PC-9 (cell line): Measurements from ENCODE around the gene COQ10B. TPM values are rescaled to one million over a fixed set of nuclear protein-coding genes. Genes with fewer than 3 reads are reported as not detected.

Experiments
- BruUV-seq: library from RNA; stranded (reverse); fragments of 400-500 nt; replicated peaks from 2 replicates; lab custom pipeline; 2021; lab: Mats Ljungman, UMichigan
- CTCF ChIA-PET: fragments of 300-600 bp; sonication (Branson Sonifier 250); formaldehyde crosslinking; loops from one replicate; lab custom pipeline; 2022; ENCODE audit warnings: antibody characterized with exemption; lab: Charles Lee
- POLR2A ChIA-PET: fragments of 300-600 bp; sonication (Branson Sonifier 250); formaldehyde crosslinking; loops from one replicate; lab custom pipeline; 2022; ENCODE audit warnings: antibody characterized with exemption; ENCODE audit not compliant: unreplicated experiment; lab: Charles Lee
- DNase-seq, 2 experiments: peaks; one replicate each; pipeline versions ENCODE4 v3.0.0 to v3.0.0-alpha.2; 2015 to 2022; ENCODE audit warnings: mixed read lengths in 1 of 2
- H2AFZ ChIP-seq: fragments of 200-600 bp; sonication (generic); 2 replicates; pipeline ENCODE4 v1.8.1; 2017; ENCODE audit warnings: antibody characterized with exemption
- H3F3A ChIP-seq: fragments of 200-600 bp; sonication (generic); 2 replicates; pipeline ENCODE4 v1.8.1; 2017; ENCODE audit warnings: antibody characterized with exemption, mild to moderate bottlenecking, low read depth; ENCODE audit not compliant: insufficient read depth
- H3K27ac ChIP-seq: fragments of 200-600 bp; sonication (generic); 2 replicates; pipeline ENCODE4 v1.6.1; 2016; ENCODE audit warnings: mixed run types
- H3K27me3 ChIP-seq: fragments of 200-600 bp; sonication (generic); 2 replicates; pipeline ENCODE4 v1.6.1; 2016; ENCODE audit warnings: low read depth, mixed run types; ENCODE audit not compliant: insufficient read depth
- H3K36me3 ChIP-seq: fragments of 200-600 bp; sonication (generic); 2 replicates; pipeline ENCODE4 v1.6.1; 2016; ENCODE audit warnings: low read depth, mixed run types
- H3K4me1 ChIP-seq: fragments of 200-600 bp; sonication (generic); replicated peaks from 2 replicates; pipeline ENCODE4 v1.6.1; 2016; ENCODE audit warnings: mixed run types; ENCODE audit not compliant: insufficient read depth
- H3K4me2 ChIP-seq: fragments of 200-600 bp; sonication (generic); 2 replicates; pipeline ENCODE4 v1.6.1; 2017; ENCODE audit warnings: mixed run types
- H3K4me3 ChIP-seq: fragments of 200-600 bp; sonication (generic); 2 replicates; pipeline ENCODE4 v1.6.1; 2016; ENCODE audit warnings: mixed run types
- H3K79me2 ChIP-seq: fragments of 200-600 bp; sonication (generic); 2 replicates; pipeline ENCODE4 v1.6.1; 2017; ENCODE audit warnings: low read depth, mixed run types
- H3K9me2 ChIP-seq: fragments of 200-600 bp; sonication (generic); 2 replicates; pipeline ENCODE4 v1.8.1; 2017; ENCODE audit warnings: mild to moderate bottlenecking; ENCODE audit not compliant: insufficient read depth
- H3K9me3 ChIP-seq: fragments of 200-600 bp; sonication (generic); 2 replicates; pipeline ENCODE4 v1.8.1; 2016; ENCODE audit warnings: low read depth; ENCODE audit not compliant: insufficient read depth
- H4K20me1 ChIP-seq: fragments of 200-600 bp; sonication (generic); 2 replicates; pipeline ENCODE4 v1.8.1; 2017; ENCODE audit not compliant: insufficient read depth
- EZH2 ChIP-seq: fragments of 200-600 bp; sonication (generic); IDR thresholded peaks from 2 replicates; pipeline ENCODE4 v1.8.0; 2017; ENCODE audit warnings: antibody characterized with exemption, low read depth
- intact Hi-C: fragments of 100-400 bp; cut with micrococcal nuclease; formaldehyde crosslinking; loops from one replicate; pipeline ENCODE4 v1.10.0; 2022; ENCODE audit not compliant: unreplicated experiment
- total RNA-seq: library from RNA; stranded (reverse); gene quantifications from 2 replicates; pipeline ENCODE4 v1.2.3, GENCODE V29; 2021
- TF ChIP-seq, protein P1 (sequence below): fragments of 200-600 bp; sonication (generic); conservative IDR thresholded peaks from 2 replicates; pipeline ENCODE4 v1.6.1; 2017; ENCODE audit warnings: mixed run types, antibody characterized with exemption, mild to moderate bottlenecking, moderate library complexity

Gene COQ10B
- total RNA-seq, 1 experiment from 2014 or later = 18.1 TPM

DNA sequence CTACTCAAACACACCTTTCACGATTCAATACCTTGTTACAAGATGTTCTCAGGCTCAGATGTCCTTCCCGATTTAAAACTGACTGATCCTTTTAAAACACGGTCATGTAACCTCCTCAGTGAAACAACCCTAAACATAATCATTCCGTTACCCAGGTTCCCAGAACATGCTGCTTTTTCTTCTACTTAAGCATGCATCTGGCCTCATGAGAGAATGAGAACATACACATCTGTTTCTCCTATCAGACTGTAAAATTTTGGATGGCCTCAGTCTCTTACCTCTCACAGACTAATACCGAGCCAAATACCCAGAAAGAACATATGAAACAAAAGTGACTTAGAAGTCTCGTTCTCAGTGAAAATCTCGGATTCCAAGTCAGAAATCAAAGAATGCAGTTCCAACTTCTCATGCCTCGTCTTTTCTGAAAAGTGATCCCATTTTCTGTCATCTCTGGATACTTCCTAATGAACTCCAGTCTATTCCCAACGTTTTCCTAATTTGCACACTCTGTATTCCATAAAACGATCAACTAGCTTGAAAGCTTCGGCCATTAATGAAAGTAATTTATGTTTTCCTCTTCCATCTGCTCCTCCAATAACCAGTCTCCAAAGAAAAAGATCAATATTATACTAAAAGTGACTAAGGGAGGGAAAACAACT, 19.4 kb upstream of the COQ10B start:
- Histone ChIP-seq H3K9me3 (no peaks in the 10 kb centered on the region), H2AFZ (no peak overlapping the region), H3K79me2 (peaks cover 59% of the 10 kb centered on the region), H3K9me2 (no peaks in the 10 kb centered on the region), H3F3A (peaks cover 13% of the 10 kb centered on the region), H3K4me1 (peaks cover 24% of the 10 kb centered on the region), H3K27me3 (no peaks in the 10 kb centered on the region), H3K36me3 (peaks cover 7% of the 10 kb centered on the region; the same call in 1 of the 2 replicates), H3K4me2 (peak overlapping the region; percentile 96), H3K27ac (peak overlapping the region; percentile 80), H3K4me3 (peak overlapping the region; percentile 77), H4K20me1 (peaks cover 52% of the 10 kb centered on the region)
- DNase-seq = no peak
- ChIA-PET POLR2A (interaction anchor here (0.7 to 1.2 kb wide), 2 partner anchors 170 to 446 kb away, joined by 4 to 6 read pairs; no protein-coding TSS in a partner anchor), CTCF (no interaction called here)
- no TSS peak for BruUV-seq
- TF ChIP-seq, protein P1, sequence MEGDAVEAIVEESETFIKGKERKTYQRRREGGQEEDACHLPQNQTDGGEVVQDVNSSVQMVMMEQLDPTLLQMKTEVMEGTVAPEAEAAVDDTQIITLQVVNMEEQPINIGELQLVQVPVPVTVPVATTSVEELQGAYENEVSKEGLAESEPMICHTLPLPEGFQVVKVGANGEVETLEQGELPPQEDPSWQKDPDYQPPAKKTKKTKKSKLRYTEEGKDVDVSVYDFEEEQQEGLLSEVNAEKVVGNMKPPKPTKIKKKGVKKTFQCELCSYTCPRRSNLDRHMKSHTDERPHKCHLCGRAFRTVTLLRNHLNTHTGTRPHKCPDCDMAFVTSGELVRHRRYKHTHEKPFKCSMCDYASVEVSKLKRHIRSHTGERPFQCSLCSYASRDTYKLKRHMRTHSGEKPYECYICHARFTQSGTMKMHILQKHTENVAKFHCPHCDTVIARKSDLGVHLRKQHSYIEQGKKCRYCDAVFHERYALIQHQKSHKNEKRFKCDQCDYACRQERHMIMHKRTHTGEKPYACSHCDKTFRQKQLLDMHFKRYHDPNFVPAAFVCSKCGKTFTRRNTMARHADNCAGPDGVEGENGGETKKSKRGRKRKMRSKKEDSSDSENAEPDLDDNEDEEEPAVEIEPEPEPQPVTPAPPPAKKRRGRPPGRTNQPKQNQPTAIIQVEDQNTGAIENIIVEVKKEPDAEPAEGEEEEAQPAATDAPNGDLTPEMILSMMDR = no peak
- no peak for TF ChIP-seq EZH2
- intact Hi-C loops = no loop called here

- peak within 1 kb of the TSS; percentile 92 for H2AFZ ChIP-seq
- DNase-seq = peak; percentile 93 to 97
- H4K20me1 ChIP-seq = peaks cover 42% of the 10 kb centered on the region
- H3K79me2 ChIP-seq = peaks cover 50% of the 10 kb centered on the region
- TF ChIP-seq EZH2 = no peak
- TF ChIP-seq, protein P1 = no peak
- H3K4me2 ChIP-seq = peak within 1 kb of the TSS; percentile 96
- intact Hi-C loops = loop anchor here (1.0 to 5.0 kb wide), 3 partner anchors 18 to 272 kb away; partner anchors contain the start of genes COQ10B, HSPE1 and MARS2
- no peaks in the 10 kb centered on the region for H3K27me3 ChIP-seq
- no peaks in the 10 kb centered on the region for H3K9me3 ChIP-seq
- peak within 1 kb of the TSS; percentile 77 for H3K4me3 ChIP-seq
- ChIA-PET CTCF (no interaction called here), POLR2A (interaction anchor here (0.5 to 1.2 kb wide), 7 partner anchors 18 to 1262 kb away, joined by 3 to 7 read pairs (median 5); no protein-coding TSS in a partner anchor)
- peak within 1 kb of the TSS; percentile 80 for H3K27ac ChIP-seq
- peaks cover 24% of the 10 kb centered on the region for H3K4me1 ChIP-seq
- no peaks in the 10 kb centered on the region for H3K9me2 ChIP-seq
- TSS peak; percentile 58 for BruUV-seq
- peaks cover 5% of the 10 kb centered on the region; the same call in 1 of the 2 replicates for H3K36me3 ChIP-seq
- H3F3A ChIP-seq = peaks cover 8% of the 10 kb centered on the region
Measured at GRCh38 chr2:197434541-197435513, 18.5 kb upstream of the COQ10B start, which contains the start of gene SF3B1. TSS of gene SF3B1 (minus strand) at chr2:197435028. CDS start at chr2:197434999, 29 bp downstream.
